ENCODE results near the gene CMBL.

DNA sequence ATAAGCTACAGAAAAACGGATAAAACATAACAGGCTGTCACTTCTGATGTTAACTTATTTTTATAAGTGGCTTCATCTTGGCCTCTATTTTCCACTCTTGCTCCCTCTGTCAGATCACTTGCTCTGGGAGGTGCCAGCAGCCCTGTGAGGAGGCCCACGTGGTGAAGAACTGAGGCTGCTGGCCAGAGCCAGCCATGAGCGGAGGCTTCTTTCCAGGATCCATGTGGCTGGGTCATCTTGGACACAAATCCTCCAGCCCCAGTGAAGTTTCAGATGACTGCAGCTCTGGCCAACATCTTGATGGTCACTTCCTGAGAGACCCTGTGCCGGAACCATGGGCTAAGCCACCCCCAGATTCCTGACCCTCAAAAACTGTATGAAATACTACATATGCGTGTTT is 7.5 kb upstream of the CMBL start:
- TF ChIP-seq POLR2A (IDR thresholded peaks at IDR 0.05): no peak
- no peak for TF ChIP-seq POLR2AphosphoS5 (IDR thresholded peaks at IDR 0.05)

All from spleen (tissue), 3 donors.